ENCODE results near the gene TMEM25. TPM values are rescaled to one million over a fixed set of nuclear protein-coding genes. Genes with fewer than 3 reads are reported as not detected.

TMEM25 gene
- total RNA-seq, 3 donors from 2014 or later (not counting 1 experiment from before 2014, with no cell fraction given) = 4.1 to 11.0 (median 9.3) TPM

- Mint-ChIP-seq H3K36me3 (peaks cover 13% of the 10 kb centered on the region), H3K27me3 (ENCODE audit: low read depth in 2 of 2) (no peaks in the 10 kb centered on the region), H3K9me3 (no peaks in the 10 kb centered on the region), H3K4me3 (no peak overlapping the region), H3K4me1 (peaks cover 12 to 36% of the 10 kb centered on the region in 2 donors), H3K27ac (no peak overlapping the region)
- no peak overlapping the region for H3K27ac ChIP-seq (ENCODE audit: low read length)
- 96% methylated on average over 5 of the region's 6 CpGs for WGBS (ENCODE audit: insufficient coverage)
- no peak for ATAC-seq
- H3K9me3 ChIP-seq (ENCODE audit: control insufficient read depth, insufficient read depth, low read length) = no peaks in the 10 kb centered on the region
- H3K36me3 ChIP-seq (ENCODE audit: control insufficient read depth, insufficient read depth, low read length) = peaks cover 49% of the 10 kb centered on the region
- H3K4me3 ChIP-seq (ENCODE audit: low read length) = no peak overlapping the region
- TF ChIP-seq CTCF (IDR thresholded peaks at IDR 0.05) = no peak
- H3K4me1 ChIP-seq (ENCODE audit: control insufficient read depth, insufficient read depth, low read length) = peaks cover 3% of the 10 kb centered on the region
- no peak for DNase-seq
- intact Hi-C loops (cut with micrococcal nuclease) = no loop called here
- no peaks in the 10 kb centered on the region for H3K27me3 ChIP-seq (ENCODE audit: control insufficient read depth, insufficient read depth, low read length)
These were observed 50.1 kb downstream of the TMEM25 start for GRCh38 chr11:118581057-118581456.

Other genes starting within 250 kb of the TMEM25 start
- gene CD3E, start 226.5 kb upstream of the TMEM25 start, total RNA-seq = 100 to 1,000 TPM in 2 of 3 donors, 10 to 100 TPM in 1; 31.6 to 322 (median 155) TPM
- gene CD3D, start 188.5 kb upstream of the TMEM25 start, total RNA-seq = 10 to 100 TPM; 11.6 to 84.1 (median 12.0) TPM
- gene CD3G, start 186.8 kb upstream of the TMEM25 start, total RNA-seq = 10 to 100 TPM in 1 of 3 donors, 1 to 10 TPM in 2; 7.6 to 52.1 (median 8.2) TPM
- 10 to 100 TPM; 35.1 to 43.9 (median 37.0) TPM for gene UBE4A, start 171.6 kb upstream of the TMEM25 start, total RNA-seq
- 100 to 1,000 TPM in 2 of 3 donors, 10 to 100 TPM in 1; 90.3 to 135 (median 107) TPM for gene ATP5MG, start 129.6 kb upstream of the TMEM25 start, total RNA-seq
- gene KMT2A, start 94.7 kb upstream of the TMEM25 start, total RNA-seq = 100 to 1,000 TPM; 146 to 176 (median 157) TPM
- gene TTC36, start 3.7 kb upstream of the TMEM25 start, total RNA-seq = under 1 TPM in 1 of 3 donors, not detected in 2; 0.43 TPM
- gene IFT46, start 34.7 kb downstream of the TMEM25 start, total RNA-seq = 1 to 10 TPM; 7.2 to 9.8 (median 8.1) TPM
- gene ARCN1, start 41.2 kb downstream of the TMEM25 start, total RNA-seq = 10 to 100 TPM; 72.9 to 88.6 (median 88.4) TPM
- 1 to 10 TPM in 1 of 3 donors, under 1 TPM in 2; 0.75 to 1.1 (median 0.95) TPM for gene PHLDB1, start 76.4 kb downstream of the TMEM25 start, total RNA-seq
- gene TREH, start 148.5 kb downstream of the TMEM25 start, total RNA-seq = not detected